Putamen (tissue), 1 donor: Measurements from ENCODE around the gene GNAL.
A peak's percentile ranks its signal among the peaks of the same experiment; 100 is the strongest.
"Not testable (repeated sequence)": the region's sequence is repeated elsewhere in the genome, so short reads cannot be mapped to it uniquely, and the experiment has no call there.

ENCODE experiments used
- DNase-seq: peaks from one replicate; pipeline ENCODE4 v3.0.0-alpha.2; 2016; ENCODE audit warnings: low spot score

GNAL gene

DNA sequence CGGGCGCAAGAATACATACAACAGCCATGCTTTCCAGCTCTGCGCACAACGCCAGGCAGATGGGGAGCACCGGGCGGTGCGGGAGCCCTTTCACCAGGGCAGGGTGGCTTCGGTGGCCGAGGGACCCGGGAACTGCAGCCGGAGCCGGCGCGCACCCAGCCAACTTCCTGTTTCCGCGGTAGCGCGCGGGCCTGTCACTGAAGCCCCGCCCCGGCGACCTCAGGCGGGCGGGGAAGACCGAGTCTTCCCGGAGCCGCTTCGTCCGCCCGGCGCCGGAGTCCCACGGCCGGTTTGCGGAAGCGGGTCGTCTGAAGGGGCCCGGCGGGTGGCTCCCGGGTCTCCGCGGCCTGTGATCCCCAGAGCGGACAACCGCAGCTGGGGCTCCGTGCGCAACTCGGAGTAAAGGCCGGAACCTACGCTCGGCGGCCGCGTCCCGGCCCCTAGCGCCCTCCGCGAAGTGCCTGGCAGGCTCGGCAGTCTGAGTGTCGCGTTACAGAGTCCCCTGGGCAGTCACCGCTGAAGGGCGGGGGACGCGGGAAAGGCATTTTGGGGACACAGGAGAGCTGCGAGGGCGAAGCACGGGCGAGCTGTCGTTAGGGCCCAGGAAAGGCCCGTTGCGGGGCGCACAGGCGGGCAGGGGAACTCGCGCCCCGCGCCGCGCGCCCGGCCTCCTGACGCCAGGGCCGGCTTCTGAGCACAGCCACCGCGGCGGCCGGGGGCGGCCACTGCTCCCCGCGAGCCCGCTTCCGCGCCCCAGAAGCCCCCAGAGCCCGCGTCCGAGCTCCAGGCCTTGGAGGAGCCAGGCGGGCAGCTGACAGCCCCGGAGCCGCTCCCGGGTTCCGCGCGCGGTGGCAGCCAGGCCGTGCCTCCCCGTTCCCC lies 219.4 kb downstream of the GNAL start, which contains the start of gene MPPE1:
MPPE1 (minus strand) TSS at position 136 of the 879 bp plus-strand sequence. CDS start 11,053 bp downstream, outside the sequence.
- peak; percentile 89 for DNase-seq

DNA sequence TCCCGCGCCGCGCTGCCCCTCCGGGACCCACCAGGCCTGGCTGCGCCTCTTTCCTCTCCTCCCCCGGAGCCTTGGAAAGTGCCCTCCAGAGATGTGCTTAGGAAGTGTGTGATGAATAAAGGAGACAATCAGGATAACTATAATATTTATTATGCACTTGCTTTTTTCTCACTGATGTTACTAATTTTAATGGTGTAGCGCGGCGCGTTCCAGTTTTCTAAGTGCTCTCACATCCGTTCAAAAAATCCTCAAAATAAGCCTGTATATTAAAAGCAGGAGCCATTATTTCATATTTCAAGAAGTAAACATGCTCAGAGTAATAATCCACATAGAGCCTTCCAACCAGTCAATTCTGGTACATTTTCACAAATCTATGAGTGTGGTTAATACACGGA lies 220.0 kb downstream of the GNAL start:
- DNase-seq, result no peak

DNA sequence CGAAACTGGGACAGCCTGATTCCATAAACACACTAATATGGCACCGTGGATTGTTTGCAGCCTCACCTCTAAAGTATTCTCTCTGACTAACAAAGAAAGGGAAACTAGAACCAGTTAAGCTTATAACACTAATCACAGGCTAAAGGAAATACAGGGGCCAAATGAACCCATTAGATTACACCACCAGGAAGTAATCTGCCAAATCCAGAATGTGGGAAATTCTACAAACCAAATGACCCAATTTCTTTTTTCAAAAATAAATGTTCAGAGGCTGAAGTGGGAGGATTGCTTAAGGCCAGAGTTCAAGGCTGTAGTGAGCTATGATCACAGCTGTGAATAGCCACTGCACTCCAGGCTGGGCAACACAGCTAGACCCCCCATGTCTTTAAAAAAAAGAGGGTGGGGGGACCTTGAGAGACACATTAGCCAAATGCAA lies 220.5 kb downstream of the GNAL start:
- no peak for DNase-seq

DNA sequence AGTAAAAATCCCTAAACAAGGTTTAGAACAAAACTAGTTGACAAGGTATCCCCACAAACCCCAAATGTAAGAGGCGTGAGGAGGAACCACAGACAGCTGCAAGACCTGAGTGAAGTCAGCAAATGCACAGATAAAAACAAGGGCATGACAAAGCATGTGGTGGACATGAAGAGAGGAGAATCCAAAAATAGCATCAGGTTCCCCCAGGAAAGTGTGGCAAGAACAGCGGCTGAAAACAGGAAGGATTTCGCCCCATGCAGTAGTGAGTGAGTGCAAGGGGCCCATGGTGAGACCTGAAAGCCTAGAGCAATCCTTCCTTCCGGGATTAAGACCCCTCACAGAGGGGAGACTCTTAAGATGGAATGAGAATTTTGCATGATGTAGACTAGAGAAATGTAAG lies 227.8 kb downstream of the GNAL start:
- not testable (repeated sequence) for DNase-seq

DNA sequence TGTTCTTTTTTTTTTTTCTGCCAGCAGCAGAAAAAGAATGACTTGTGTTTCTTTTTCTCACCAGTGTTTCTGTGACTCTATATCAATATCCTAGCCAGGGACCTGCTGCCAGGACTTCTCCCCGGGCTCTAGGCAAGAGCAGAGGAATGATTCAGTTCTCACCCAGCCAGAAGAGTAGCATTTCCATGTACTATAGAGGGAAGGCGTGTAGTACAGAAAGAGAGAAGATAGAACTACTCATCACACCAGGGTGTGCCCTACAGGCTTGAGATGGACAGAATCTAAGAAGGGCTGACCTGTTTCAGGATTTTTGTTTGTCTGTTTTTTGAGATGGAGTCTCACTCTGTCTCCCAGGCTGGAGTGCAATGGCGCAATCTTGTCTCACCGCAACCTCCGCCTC lies 230.5 kb downstream of the GNAL start:
- DNase-seq, result not testable (repeated sequence)

DNA sequence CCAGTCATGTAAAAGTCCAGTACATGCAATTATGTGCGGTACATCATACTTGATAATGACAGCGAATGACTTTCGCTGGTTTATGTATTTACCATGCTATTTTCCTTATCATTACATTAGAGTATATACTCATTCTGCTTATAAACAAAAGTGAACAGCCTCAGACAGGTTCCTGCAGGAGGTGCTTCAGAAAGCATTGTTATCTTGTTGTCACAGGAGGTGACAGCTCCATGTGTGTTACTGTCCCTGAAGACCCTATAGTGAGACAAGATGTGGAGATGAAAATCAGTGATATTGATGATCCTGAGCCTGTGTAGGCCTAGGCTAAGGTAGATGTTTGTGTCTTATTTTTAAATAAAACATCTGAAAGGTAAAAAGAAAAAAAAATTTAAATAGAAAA lies 234.4 kb downstream of the GNAL start:
- no peak for DNase-seq

DNA sequence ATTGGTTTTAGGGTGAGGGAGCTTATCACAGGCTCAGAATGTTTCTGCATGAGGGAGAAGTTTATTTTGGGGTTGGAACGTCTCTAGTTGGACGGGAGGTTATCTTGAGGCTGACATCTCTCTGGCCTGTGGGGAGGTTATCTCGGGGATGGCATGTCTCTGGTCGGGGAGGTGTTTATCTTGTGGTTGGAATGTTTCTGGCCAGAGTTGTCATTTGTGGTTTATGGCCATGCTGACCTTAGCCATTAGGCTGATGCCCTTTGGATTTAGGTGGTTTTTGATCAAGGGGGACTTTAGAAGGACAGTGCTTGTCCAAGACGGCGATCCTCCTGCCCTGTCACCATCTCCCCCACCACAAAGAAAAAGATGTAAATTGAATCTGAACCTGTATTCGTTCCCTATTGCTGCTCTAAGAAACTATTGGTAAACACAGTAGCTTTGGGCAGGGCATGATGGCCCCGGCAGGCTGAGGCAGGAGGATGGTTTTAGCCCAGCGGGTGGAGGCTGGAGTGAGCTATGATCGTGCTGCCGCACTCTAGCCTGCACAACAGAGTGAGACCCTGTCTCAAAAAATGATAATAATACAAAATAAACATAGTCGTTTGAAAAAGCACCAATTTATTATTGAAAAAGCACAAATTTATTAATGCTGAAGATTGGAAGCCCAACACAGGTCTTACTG lies 236.9 kb downstream of the GNAL start:
- DNase-seq, result no peak

DNA sequence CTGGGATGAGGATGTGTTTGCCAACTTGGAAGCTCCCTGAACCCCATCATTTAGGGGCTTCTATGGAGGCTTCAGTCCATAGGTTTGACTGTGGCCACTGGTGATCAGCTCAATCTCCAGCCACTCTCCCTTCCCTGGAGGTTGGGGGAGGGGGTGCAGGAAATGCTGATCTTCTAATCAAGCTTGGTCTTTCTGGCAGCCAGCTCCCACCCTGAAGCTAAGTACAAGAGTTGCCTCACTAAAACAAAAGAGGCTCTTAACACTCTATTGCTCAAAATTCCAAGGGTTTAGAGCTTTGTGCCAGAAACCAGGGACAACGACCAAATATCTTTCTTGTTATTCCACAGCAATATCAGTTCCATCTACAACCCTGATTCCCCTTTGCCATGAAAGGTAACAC lies 238.4 kb downstream of the GNAL start:
- DNase-seq, result no peak

DNA sequence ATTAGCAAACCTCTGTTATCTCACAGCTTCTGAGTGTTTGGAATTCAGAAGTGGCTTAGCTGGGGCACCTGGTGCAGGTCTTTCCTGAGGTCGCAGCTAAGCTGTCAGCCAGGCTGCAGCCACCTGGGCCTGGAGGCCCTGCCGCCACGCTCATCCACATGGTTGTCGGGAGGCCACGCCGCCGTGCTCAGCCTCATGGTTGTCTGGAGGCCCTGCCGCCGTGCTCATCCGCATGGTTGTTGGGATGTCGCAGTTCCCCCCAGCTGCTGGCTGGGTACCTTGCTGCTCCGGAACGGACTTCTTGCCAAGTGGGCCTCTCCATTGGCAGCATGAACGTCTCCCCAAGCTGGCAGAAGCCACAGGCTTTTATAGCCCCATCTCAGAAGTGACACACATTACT lies 243.3 kb downstream of the GNAL start:
- no peak for DNase-seq
